HUES64 (cell line): ENCODE measurements around the gene SLC29A2.

Experiments
- H3K27ac ChIP-seq: 2 replicates; pipeline ENCODE4 v1.7.0; 2013; ENCODE audit warnings: low read depth, low read length, inconsistent platforms
- H3K27me3 ChIP-seq: 2 replicates; pipeline ENCODE4 v1.6.1; 2013; ENCODE audit warnings: mild to moderate bottlenecking, low read length; ENCODE audit not compliant: insufficient read depth
- H3K36me3 ChIP-seq: 2 replicates; pipeline ENCODE4 v1.6.1; 2013; ENCODE audit warnings: mild to moderate bottlenecking, low read length; ENCODE audit not compliant: insufficient read depth
- H3K4me1 ChIP-seq: 2 replicates; pipeline ENCODE4 v1.6.1; 2013; ENCODE audit warnings: mild to moderate bottlenecking, low read length, moderate library complexity; ENCODE audit not compliant: insufficient read depth
- H3K4me3 ChIP-seq: 2 replicates; pipeline ENCODE4 v1.5.1; 2013; ENCODE audit warnings: mild to moderate bottlenecking, low read length, moderate library complexity
- H3K9ac ChIP-seq: 2 replicates; pipeline ENCODE4 v1.6.1; 2013; ENCODE audit warnings: mild to moderate bottlenecking, low read depth, low read length
- H3K9me3 ChIP-seq: 2 replicates; pipeline ENCODE4 v1.6.1; 2013; ENCODE audit warnings: low read depth, low read length; ENCODE audit not compliant: insufficient read depth
- WGBS: fragments of 150-250, 120-280 bp; methylation state at CpG from one replicate; pipeline ENCODE4 v1.1.7; 2013; ENCODE audit warnings: missing lambda C conversion rate; 5-methylcytosine and 5-hydroxymethylcytosine counted together

The SLC29A2 gene

DNA sequence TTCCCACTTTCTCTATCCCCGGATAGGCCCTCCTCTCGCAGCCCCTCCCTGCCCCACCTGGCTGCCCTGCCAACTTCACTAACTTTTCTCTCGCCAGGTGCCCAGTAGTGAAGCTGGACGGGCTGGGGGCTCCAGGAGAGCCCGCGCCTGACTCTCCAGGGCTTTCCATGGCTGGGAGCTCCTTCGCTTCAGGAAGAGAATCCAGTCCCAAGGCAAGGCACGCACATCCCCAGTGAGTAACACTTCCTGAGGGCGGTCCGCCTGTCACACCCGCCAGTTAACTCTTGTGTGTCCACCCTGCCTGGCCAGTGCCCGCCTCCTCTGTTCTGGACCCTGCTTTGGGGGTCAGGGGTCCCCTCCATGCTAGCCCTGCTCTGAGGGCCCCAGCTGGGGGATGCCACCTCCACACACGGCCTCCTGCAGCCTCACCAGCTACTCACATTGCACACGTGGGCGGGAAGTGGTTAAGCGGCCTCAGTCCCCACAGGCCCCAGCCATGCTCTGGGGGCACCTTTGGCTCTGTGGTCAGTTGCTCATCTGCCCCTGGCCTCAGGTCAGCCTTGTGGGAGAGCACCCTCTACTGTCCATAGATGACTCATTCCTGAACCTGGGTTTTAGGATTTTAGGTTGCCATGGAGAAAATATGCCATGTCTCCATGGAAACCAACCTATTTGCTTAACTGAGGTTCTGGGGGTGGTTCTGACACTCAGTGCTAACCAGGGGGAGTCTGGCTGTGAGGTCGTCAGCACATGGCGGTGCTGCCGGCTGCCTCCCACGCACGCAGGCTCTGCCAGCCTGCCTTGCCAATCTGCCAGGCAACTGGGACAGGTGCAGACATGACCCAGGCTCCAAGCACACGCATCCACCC, 35.1 kb downstream of the SLC29A2 start, which contains the start of gene RIN1:
Gene RIN1 (minus strand): TSS at position 201 of the 869 bp plus-strand sequence. CDS start 32 bp downstream, at position 169.
- no peaks in the 10 kb centered on the region for H3K9me3 ChIP-seq
- WGBS = 21% methylated on average over 22 of the region's 22 CpGs
- peak within 1 kb of the TSS; percentile 64 for H3K9ac ChIP-seq
- H3K4me1 ChIP-seq = peaks cover 14% of the 10 kb centered on the region
- H3K27ac ChIP-seq = peak within 1 kb of the TSS; percentile 25; the same call in 1 of the 2 replicates
- peak within 1 kb of the TSS; percentile 61 for H3K4me3 ChIP-seq
- H3K36me3 ChIP-seq = peaks cover 33% of the 10 kb centered on the region
- peaks cover 6% of the 10 kb centered on the region; the same call in 1 of the 2 replicates for H3K27me3 ChIP-seq

DNA sequence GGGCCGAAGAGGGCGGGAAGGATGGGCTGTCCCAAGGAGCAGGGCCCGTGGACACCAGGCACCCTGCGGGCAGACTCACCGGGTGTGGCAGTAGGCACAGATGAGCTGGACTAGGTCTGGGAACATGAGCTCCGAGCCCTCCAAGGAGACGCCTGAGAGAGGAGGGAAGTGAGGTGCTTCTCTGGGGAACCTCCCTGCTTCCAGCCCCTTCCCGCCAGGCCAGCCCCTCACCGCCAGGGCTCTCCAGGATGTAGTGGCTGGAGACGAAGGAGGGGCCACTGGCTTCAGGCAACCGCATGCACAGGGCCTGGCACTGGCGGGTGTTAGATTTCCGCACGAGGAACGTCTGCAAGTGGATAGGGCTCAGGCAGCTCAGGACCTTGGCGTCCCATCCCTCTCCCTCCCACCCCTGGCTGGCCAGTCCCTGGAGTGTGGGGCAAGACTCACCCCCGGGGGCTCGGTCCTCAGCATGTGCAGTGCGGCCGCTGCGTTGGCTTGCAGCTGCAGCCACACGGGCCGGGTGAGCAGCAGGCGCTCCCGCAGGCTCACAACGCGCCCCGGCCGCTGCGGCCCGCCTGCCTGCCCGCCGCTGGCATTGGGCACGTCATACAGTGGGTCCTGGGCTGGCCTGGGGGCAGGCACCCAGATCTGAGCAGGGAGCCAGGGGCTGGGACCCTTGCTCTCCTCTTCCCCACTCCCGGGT, 35.9 kb downstream of the SLC29A2 start:
- Histone ChIP-seq H3K9me3 (no peaks in the 10 kb centered on the region), H3K36me3 (peaks cover 25% of the 10 kb centered on the region), H3K4me1 (peaks cover 14% of the 10 kb centered on the region), H3K27ac (no peak overlapping the region), H3K9ac (peak overlapping the region; percentile 64), H3K4me3 (peak overlapping the region; percentile 61), H3K27me3 (peaks cover 6% of the 10 kb centered on the region; the same call in 1 of the 2 replicates)
- WGBS = 18% methylated on average over 35 of the region's 35 CpGs

DNA sequence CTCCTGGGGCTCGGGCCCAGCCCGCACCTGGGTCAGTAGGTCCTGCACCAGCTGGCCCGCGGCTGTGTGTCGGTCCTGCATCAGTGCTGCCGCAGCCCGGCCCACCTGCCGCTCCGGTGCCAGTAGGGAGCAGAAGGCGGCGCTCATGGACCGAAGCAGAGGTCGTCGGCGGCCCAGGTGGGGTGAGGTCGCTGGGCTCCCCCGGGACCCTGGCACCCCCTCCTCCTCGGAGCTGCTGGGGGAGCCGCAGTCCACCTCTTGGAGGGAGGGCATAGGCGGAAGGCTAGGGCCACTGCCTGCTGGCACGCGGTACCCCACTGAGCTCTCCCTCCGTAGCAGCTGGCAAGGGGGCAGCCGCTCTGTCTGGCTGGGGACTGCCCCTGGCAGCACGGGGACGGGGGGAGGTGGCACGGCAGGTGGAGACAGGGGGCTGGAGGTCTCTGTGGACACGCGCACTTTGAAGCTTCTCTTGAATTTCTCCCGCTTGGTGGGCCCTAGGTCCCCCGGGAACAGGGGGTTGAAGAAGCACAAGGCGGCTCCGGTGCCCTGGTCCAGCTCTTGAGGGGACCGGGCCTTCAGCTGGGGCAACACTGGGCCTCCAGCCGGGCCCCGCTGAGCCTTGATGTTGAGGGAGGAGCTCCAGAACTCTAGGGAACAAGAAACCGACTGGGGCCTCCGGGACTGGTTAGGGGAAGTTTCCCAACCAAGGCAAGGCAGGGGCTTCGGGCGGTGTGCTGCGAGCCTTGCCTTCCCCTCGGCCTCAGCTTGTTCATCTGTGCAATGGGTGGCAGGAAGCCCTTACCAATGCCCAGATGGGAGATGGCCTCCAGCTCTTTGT, 36.7 kb downstream of the SLC29A2 start:
- no peaks in the 10 kb centered on the region for H3K9me3 ChIP-seq
- H3K4me1 ChIP-seq = peaks cover 14% of the 10 kb centered on the region
- no peak overlapping the region for H3K27ac ChIP-seq
- WGBS = 86% methylated on average over 42 of the region's 42 CpGs
- peaks cover 6% of the 10 kb centered on the region; the same call in 1 of the 2 replicates for H3K27me3 ChIP-seq
- H3K9ac ChIP-seq = no peak overlapping the region
- H3K36me3 ChIP-seq = peaks cover 16% of the 10 kb centered on the region
- no peak overlapping the region; the same call in 1 of the 2 replicates for H3K4me3 ChIP-seq

DNA sequence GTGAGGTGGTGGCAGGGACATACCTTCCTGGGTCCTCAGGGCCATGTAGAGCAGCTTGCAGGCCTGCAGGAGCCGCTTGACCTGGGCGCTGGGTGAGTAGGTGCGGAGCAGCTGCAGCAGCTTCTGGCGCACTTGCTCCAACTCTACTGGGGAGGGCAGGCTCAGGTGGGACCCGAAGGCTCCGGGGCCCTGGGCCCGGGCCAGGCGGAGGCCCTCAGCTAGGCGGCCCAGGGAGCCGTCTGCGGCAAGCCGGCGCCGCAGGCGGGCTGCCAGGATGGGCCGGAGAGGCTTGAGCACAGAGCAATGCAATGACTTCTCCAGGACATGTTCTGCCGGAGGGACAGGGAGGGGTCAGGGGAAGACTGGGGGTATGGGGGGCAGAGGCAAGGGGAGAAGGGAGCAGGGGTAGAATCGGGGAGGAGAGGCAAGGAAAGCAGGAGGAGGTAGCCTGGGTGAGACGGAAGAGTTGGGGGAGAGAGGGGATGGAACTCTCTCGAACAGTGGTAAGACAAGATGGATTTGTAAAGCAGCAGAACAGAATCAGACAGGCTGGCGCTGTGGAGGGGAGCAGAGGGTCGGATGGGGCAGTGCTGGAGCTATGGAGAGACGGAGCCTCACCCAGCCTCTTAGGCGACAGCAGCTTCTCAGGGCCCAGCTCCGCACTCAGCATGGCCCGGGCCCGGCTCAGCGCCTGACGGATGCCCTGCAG, 37.5 kb downstream of the SLC29A2 start:
- no peaks in the 10 kb centered on the region for H3K9me3 ChIP-seq
- no peak overlapping the region for H3K4me3 ChIP-seq
- 90% methylated on average over 29 of the region's 29 CpGs for WGBS
- peaks cover 14% of the 10 kb centered on the region for H3K4me1 ChIP-seq
- no peak overlapping the region for H3K27ac ChIP-seq
- peaks cover 10% of the 10 kb centered on the region for H3K36me3 ChIP-seq
- H3K27me3 ChIP-seq = peaks cover 6% of the 10 kb centered on the region; the same call in 1 of the 2 replicates
- no peak overlapping the region for H3K9ac ChIP-seq

DNA sequence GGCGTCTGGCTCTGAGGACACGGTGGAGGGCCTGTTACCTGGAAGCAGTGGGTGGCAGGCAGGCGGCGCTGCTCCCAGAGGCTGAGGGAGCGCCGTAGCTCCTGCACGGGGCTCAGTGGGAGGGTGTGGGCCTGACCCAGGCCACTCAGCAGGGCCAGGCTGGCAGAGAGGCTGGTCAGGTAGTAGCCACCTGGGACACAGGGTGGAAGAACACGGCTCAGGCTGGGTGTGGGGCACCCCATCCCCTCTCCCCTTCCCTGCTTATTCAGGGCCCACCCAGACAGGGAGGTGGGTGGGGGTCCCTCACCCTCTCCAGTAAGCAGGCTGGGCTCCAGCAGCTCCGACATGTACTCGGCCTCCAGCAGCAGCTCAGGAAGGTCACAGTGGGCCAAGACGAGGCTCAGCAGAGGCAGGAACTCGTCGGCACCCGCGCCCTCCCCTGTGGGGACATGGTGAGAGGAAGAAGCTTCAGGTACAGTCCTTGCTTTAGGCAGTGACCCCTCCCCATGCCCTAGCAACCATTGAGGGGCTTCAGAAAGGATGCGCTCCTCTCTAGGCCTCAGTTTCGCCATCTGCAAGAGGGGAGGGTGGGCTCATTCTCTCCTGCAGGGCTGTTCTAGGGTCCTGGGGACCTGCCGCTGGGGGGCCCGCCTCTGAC, 38.2 kb downstream of the SLC29A2 start:
- no peak overlapping the region for H3K9ac ChIP-seq
- no peaks in the 10 kb centered on the region for H3K9me3 ChIP-seq
- peaks cover 6% of the 10 kb centered on the region; the same call in 1 of the 2 replicates for H3K27me3 ChIP-seq
- H3K27ac ChIP-seq = no peak overlapping the region
- peaks cover 18% of the 10 kb centered on the region for H3K4me1 ChIP-seq
- H3K36me3 ChIP-seq = peaks cover 10% of the 10 kb centered on the region
- no peak overlapping the region for H3K4me3 ChIP-seq
- WGBS = 92% methylated on average over 19 of the region's 19 CpGs

DNA sequence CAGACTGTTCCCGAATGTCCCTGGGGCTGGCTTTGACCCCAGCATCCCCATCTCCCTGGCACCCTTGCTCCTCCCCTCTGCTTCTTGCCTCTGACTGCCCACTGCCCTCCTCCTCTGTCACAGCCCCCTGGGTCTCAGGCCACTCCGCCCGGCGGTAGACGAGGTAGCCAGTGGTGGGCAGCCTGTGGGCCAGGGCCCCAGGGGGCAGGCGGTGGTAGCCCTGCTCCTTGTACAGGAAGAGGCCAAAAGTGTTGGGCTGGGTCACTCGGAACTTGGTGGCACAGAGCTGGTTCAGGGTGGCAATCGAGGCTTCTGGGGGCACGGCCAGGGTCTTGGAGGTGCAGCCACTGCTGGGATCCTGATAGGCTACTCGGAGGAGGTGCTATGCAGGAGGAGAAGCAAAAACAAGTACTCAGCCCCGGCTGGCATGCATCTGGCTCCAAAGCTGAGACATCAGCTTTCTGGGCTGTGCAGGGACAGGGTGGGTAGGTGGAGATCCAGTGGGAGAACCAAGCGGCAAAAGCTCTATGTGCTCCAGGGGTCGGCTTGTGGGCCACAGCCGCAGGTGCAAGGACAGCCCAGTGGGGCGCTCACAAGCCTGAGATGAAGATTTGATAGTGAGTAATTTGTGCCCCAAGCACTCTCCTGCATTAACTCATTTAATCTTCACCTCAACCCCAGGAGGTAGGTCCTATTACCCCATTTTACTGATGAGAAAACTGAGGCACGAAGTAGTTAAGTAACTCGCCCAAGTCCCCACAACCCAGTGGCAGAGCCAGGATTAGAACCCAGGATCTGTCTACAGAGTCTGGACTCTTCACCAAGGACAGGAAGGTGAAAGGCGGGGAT, 39.0 kb downstream of the SLC29A2 start:
- Histone ChIP-seq H3K4me3 (no peak overlapping the region), H3K4me1 (peaks cover 18% of the 10 kb centered on the region), H3K27me3 (peaks cover 6% of the 10 kb centered on the region; the same call in 1 of the 2 replicates), H3K36me3 (peaks cover 5% of the 10 kb centered on the region), H3K9ac (no peak overlapping the region), H3K27ac (no peak overlapping the region), H3K9me3 (no peaks in the 10 kb centered on the region)
- 82% methylated on average over 18 of the region's 18 CpGs for WGBS

DNA sequence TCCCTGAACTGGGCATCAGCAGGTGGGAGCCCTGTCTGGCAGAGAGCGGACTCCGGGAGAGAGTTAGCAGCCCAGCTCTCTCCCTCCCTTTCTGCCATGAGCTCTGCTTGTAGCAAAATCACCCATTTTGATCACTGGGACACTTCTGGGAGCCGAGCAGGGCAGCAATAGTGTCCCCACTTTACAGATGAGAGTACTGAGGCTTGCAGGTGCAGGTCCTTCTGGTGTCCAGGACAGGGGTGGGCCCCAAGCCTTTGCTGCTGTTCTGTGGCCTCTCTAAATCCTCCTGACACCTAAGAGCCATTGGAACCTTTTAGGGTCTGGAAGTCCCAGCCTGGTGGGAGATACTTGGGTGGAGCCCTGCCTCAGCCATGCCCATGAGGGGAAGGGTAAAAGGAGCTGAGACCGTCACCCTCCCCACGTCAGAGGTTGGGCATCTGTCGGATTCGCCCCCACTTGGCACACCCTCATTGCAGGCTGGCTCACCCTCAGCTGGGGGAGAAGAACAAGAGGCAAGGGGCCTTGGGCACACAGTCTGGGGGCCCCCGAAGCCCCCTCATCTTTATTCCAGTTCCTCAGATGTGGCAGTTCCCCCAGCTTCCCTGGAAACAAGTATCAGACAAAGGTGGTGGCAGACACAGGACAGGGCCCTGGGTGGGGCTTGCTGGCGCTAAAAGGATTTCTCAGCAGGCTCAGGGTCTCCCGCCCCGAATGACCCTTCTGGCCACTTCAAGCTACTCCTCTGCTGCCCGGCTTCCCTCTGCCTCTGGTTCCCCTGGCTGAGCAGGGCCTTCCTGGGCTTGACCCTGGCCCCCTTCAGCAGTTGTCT, 39.8 kb downstream of the SLC29A2 start:
- Histone ChIP-seq H3K27me3 (peaks cover 6% of the 10 kb centered on the region; the same call in 1 of the 2 replicates), H3K9ac (no peak overlapping the region), H3K9me3 (no peaks in the 10 kb centered on the region), H3K36me3 (no peaks in the 10 kb centered on the region; the same call in 1 of the 2 replicates), H3K27ac (no peak overlapping the region), H3K4me1 (peaks cover 13% of the 10 kb centered on the region), H3K4me3 (no peak overlapping the region)
- WGBS = 90% methylated on average over 12 of the region's 12 CpGs

DNA sequence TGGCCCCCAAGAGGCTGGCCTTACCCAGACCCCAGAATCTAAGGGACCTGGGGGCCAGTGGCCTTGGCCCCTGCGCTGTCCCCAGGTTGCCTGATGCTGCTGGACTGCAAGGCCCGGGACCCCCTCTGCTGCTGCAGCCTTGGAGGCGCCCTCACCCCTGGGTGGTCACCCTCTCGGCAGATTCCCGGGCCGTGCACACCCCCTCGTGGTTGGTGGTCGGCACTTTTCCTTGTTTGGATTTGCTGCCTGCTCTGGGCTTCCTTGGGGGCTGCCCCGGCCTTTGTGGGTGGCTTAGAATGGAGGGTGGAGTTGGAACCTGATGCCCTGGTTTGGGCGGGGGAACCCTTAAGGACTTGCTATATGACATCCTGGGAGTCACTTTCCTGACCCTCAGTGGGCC, 40.6 kb downstream of the SLC29A2 start:
- no peaks in the 10 kb centered on the region for H3K9me3 ChIP-seq
- H3K27ac ChIP-seq = no peak overlapping the region
- no peak overlapping the region for H3K4me3 ChIP-seq
- H3K4me1 ChIP-seq = peaks cover 11% of the 10 kb centered on the region
- WGBS = 86% methylated on average over 10 of the region's 10 CpGs
- peaks cover 6% of the 10 kb centered on the region; the same call in 1 of the 2 replicates for H3K27me3 ChIP-seq
- H3K9ac ChIP-seq = no peak overlapping the region
- no peaks in the 10 kb centered on the region; the same call in 1 of the 2 replicates for H3K36me3 ChIP-seq
